T-cell (primary cell): ENCODE data around the gene PYHIN1. TPM values are rescaled to one million over a fixed set of nuclear protein-coding genes. Genes with fewer than 3 reads are reported as not detected.

Experiments
- ATAC-seq, 4 experiments: fragments of 200-7000 bp in 3 of 4; fragments of 150-1000 bp in 1 of 4; cut with Tn5 transposase; replicated peaks in 1 of 4; 1 replicate in 3 of 4; 2 replicates in 1 of 4; pipeline ENCODE4 v1.10.0; 2021; ENCODE audit warnings: moderate library complexity in 3 of 4, mild to moderate bottlenecking in 2 of 4, moderate number of reproducible peaks in 1 of 4
- CTCF ChIA-PET, 2 donors: fragments of 300-600 bp; sonication (Branson Sonifier 250); formaldehyde crosslinking; loops; one replicate each; lab custom pipeline; 2022; ENCODE audit warnings: antibody characterized with exemption in 2 of 2; lab: Charles Lee
- POLR2A ChIA-PET, 2 donors: fragments of 300-600 bp; sonication (Branson Sonifier 250); formaldehyde crosslinking; loops; one replicate each; lab custom pipeline; 2022; ENCODE audit warnings: antibody characterized with exemption in 2 of 2; lab: Charles Lee
- DNase-seq, 35 experiments: peaks; one replicate each; pipeline versions ENCODE4 v3.0.0 to v3.0.0-alpha.2; 2013 to 2023
- H3K27ac ChIP-seq: one replicate; pipeline ENCODE4 v1.5.1; 2013; ENCODE audit warnings: low read length
- H3K27me3 ChIP-seq, 2 experiments: replicated peaks in 1 of 2; 1 replicate in 1 of 2; 2 replicates in 1 of 2; pipeline versions ENCODE4 v1.6.1 to v1.7.0; 2013; ENCODE audit warnings: low read length in 1 of 2, mixed read lengths in 1 of 2; ENCODE audit not compliant: control insufficient read depth in 2 of 2, insufficient read depth in 2 of 2; ENCODE audit errors: extremely low read depth in 1 of 2
- H3K36me3 ChIP-seq, 2 donors: 1 replicate in 1 of 2; 2 replicates in 1 of 2; pipeline versions ENCODE4 v1.6.1 to v1.7.0; 2013; ENCODE audit warnings: low read length in 1 of 2; ENCODE audit not compliant: control insufficient read depth in 2 of 2, insufficient read depth in 1 of 2; ENCODE audit errors: extremely low read depth in 1 of 2
- H3K4me1 ChIP-seq, 2 experiments: 1 replicate in 1 of 2; 2 replicates in 1 of 2; pipeline versions ENCODE4 v1.6.1 to v1.7.0; 2013; ENCODE audit warnings: low read length in 2 of 2, mixed read lengths in 1 of 2; ENCODE audit not compliant: insufficient read depth in 2 of 2, control insufficient read depth in 1 of 2; ENCODE audit errors: extremely low read depth in 1 of 2
- H3K4me3 ChIP-seq, 2 donors: 1 replicate in 1 of 2; 2 replicates in 1 of 2; pipeline versions ENCODE4 v1.5.1 to v1.7.0; 2013; ENCODE audit warnings: mild to moderate bottlenecking in 2 of 2, low read length in 1 of 2, moderate library complexity in 1 of 2; ENCODE audit not compliant: control insufficient read depth in 1 of 2; ENCODE audit errors: extremely low read depth in 1 of 2
- H3K9me3 ChIP-seq: 2 replicates; pipeline ENCODE4 v1.7.0; 2013
- H3K27ac Mint-ChIP-seq, 2 donors: one replicate each; pipeline ENCODE4 v1.8.0; 2020 to 2021; ENCODE audit warnings: mild to moderate bottlenecking in 2 of 2, mixed read lengths in 2 of 2
- H3K27me3 Mint-ChIP-seq, 2 donors: one replicate each; pipeline ENCODE4 v1.8.0; 2021 to 2022; ENCODE audit warnings: mixed read lengths in 2 of 2
- H3K36me3 Mint-ChIP-seq: one replicate; pipeline ENCODE4 v1.8.0; 2021; ENCODE audit warnings: mixed read lengths
- H3K4me1 Mint-ChIP-seq, 3 donors: one replicate each; pipeline ENCODE4 v1.8.0; 2020 to 2022; ENCODE audit warnings: mixed read lengths in 3 of 3, mild to moderate bottlenecking in 1 of 3
- H3K4me3 Mint-ChIP-seq, 3 donors: one replicate each; pipeline ENCODE4 v1.8.0; 2020 to 2022; ENCODE audit warnings: mild to moderate bottlenecking in 3 of 3, mixed read lengths in 3 of 3, moderate library complexity in 3 of 3
- H3K9me3 Mint-ChIP-seq, 3 donors: one replicate each; pipeline ENCODE4 v1.8.0; 2020 to 2022; ENCODE audit warnings: mixed read lengths in 3 of 3
- WGBS: methylation state at CpG from one replicate; pipeline ENCODE4 v1.1.5; 2013; ENCODE audit warnings: missing lambda C conversion rate; ENCODE audit not compliant: insufficient coverage; 5-methylcytosine and 5-hydroxymethylcytosine counted together
- total RNA-seq, 35 experiments: library from RNA in 6 of 35; stranded (reverse) in 6 of 35; fragments of 120-200 nt in 1 of 35; gene quantifications; one replicate each; pipeline versions ENCODE4 v1.2.1 to v1.2.4 and lab custom pipeline; 2013 to 2026

Gene PYHIN1
- total RNA-seq, 5 donors from 2014 or later (not counting 1 experiment from before 2014, with no cell fraction given): 32.6 to 65.4 (median 35.4) TPM

GRCh38 chr1:158979229-158979628 lies 47.9 kb downstream of the PYHIN1 start:
- WGBS: no CpG with 5 or more reads among the region's 1 CpG
- Mint-ChIP-seq H3K27me3 (no peaks in the 10 kb centered on the region), H3K9me3 (peaks cover 6 to 37% (median 29%) of the 10 kb centered on the region in 3 donors), H3K4me3 (no peak overlapping the region), H3K4me1 (peaks cover 0 to 15% (median 2%) of the 10 kb centered on the region in 3 donors), H3K27ac (no peak overlapping the region), H3K36me3 (peaks cover 79% of the 10 kb centered on the region)
- no peak overlapping the region for H3K4me3 ChIP-seq
- no peak overlapping the region for H3K27ac ChIP-seq
- H3K36me3 ChIP-seq: peaks cover 0 to 17% of the 10 kb centered on the region in 2 donors
- CTCF ChIA-PET: interaction anchor here in 1 of 2 donors (1.1 kb wide), 2 partner anchors 29 to 184 kb away, joined by 3 to 5 read pairs; no protein-coding TSS in a partner anchor
- no peaks in the 10 kb centered on the region for H3K27me3 ChIP-seq
- H3K9me3 ChIP-seq: no peaks in the 10 kb centered on the region
- no peak for ATAC-seq
- no peaks in the 10 kb centered on the region for H3K4me1 ChIP-seq
- POLR2A ChIA-PET: no interaction called here
- DNase-seq: no peak

GRCh38 chr1:158983235-158983634 lies 51.9 kb downstream of the PYHIN1 start:
- Histone ChIP-seq H3K4me1 (peaks cover 0 to 4% of the 10 kb centered on the region in 2 experiments), H3K36me3 (peaks cover 0 to 13% of the 10 kb centered on the region in 2 donors), H3K4me3 (no peak overlapping the region), H3K27ac (no peak overlapping the region), H3K9me3 (no peaks in the 10 kb centered on the region), H3K27me3 (no peaks in the 10 kb centered on the region)
- Mint-ChIP-seq H3K36me3 (peaks cover 76% of the 10 kb centered on the region), H3K4me3 (no peak overlapping the region), H3K27me3 (no peaks in the 10 kb centered on the region), H3K27ac (no peak overlapping the region), H3K4me1 (peaks cover 0 to 22% (median 5%) of the 10 kb centered on the region in 3 donors), H3K9me3 (peaks cover 6 to 49% (median 33%) of the 10 kb centered on the region in 3 donors)
- CTCF ChIA-PET: no interaction called here
- WGBS: no CpG with 5 or more reads among the region's 2 CpGs
- ATAC-seq (no peak), DNase-seq (no peak)
- POLR2A ChIA-PET: no interaction called here

- Mint-ChIP-seq H3K36me3 (peaks cover 77% of the 10 kb centered on the region), H3K27me3 (no peaks in the 10 kb centered on the region), H3K9me3 (peaks cover 6 to 43% (median 28%) of the 10 kb centered on the region in 3 donors), H3K4me3 (no peak overlapping the region), H3K27ac (no peak overlapping the region), H3K4me1 (peaks cover 0 to 19% (median 10%) of the 10 kb centered on the region in 3 donors)
- H3K27me3 ChIP-seq: no peaks in the 10 kb centered on the region
- no peak overlapping the region for H3K27ac ChIP-seq
- ChIA-PET POLR2A (interaction anchor here in 1 of 2 donors (0.6 kb wide), 1 partner anchor 25 kb away, joined by 4 read pairs; no protein-coding TSS in a partner anchor), CTCF (no interaction called here)
- no peak overlapping the region for H3K4me3 ChIP-seq
- ATAC-seq (no peak), DNase-seq (no peak)
- no peaks in the 10 kb centered on the region for H3K9me3 ChIP-seq
- peaks cover 0 to 11% of the 10 kb centered on the region in 2 donors for H3K36me3 ChIP-seq
- H3K4me1 ChIP-seq: peaks cover 0 to 4% of the 10 kb centered on the region in 2 experiments
These were observed 53.0 kb downstream of the PYHIN1 start for GRCh38 chr1:158984386-158984785.

- 83% methylated on average over 1 of the region's 1 CpG for WGBS
- no peak overlapping the region for H3K4me3 Mint-ChIP-seq
- H3K27ac Mint-ChIP-seq: no peak overlapping the region
- Histone ChIP-seq H3K36me3 (peaks cover 0 to 23% of the 10 kb centered on the region in 2 donors), H3K27me3 (no peaks in the 10 kb centered on the region), H3K27ac (no peak overlapping the region), H3K9me3 (no peaks in the 10 kb centered on the region), H3K4me3 (no peak overlapping the region), H3K4me1 (peaks cover 0 to 4% of the 10 kb centered on the region in 2 experiments)
- H3K27me3 Mint-ChIP-seq: no peaks in the 10 kb centered on the region
- ATAC-seq (no peak), DNase-seq (no peak)
- peaks cover 0 to 28% (median 2%) of the 10 kb centered on the region in 3 donors for H3K9me3 Mint-ChIP-seq
- ChIA-PET CTCF (no interaction called here), POLR2A (no interaction called here)
- H3K4me1 Mint-ChIP-seq: peaks cover 0 to 15% (median 13%) of the 10 kb centered on the region in 3 donors
- peaks cover 79% of the 10 kb centered on the region for H3K36me3 Mint-ChIP-seq
These were observed 58.1 kb downstream of the PYHIN1 start for GRCh38 chr1:158989424-158989823.

- CTCF ChIA-PET: interaction anchor here in 1 of 2 donors (0.5 kb wide), 1 partner anchor 95 kb away, joined by 4 read pairs; no protein-coding TSS in a partner anchor
- Mint-ChIP-seq H3K27ac (no peak overlapping the region), H3K4me3 (no peak overlapping the region), H3K27me3 (no peaks in the 10 kb centered on the region), H3K36me3 (peaks cover 64% of the 10 kb centered on the region), H3K9me3 (peaks cover 0 to 23% (median 0%) of the 10 kb centered on the region in 3 donors), H3K4me1 (peaks cover 16 to 38% (median 36%) of the 10 kb centered on the region in 3 donors)
- peaks cover 0 to 11% of the 10 kb centered on the region in 2 experiments for H3K4me1 ChIP-seq
- WGBS: no CpG with 5 or more reads among the region's 4 CpGs
- H3K27me3 ChIP-seq: no peaks in the 10 kb centered on the region
- no peak overlapping the region for H3K27ac ChIP-seq
- POLR2A ChIA-PET: no interaction called here
- H3K36me3 ChIP-seq: peaks cover 0 to 19% of the 10 kb centered on the region in 2 donors
- DNase-seq (no peak), ATAC-seq (no peak)
- no peaks in the 10 kb centered on the region for H3K9me3 ChIP-seq
- H3K4me3 ChIP-seq: no peak overlapping the region
These were observed 61.5 kb downstream of the PYHIN1 start for GRCh38 chr1:158992787-158993312.

- H3K27me3 Mint-ChIP-seq: no peaks in the 10 kb centered on the region
- H3K36me3 Mint-ChIP-seq: peaks cover 25% of the 10 kb centered on the region
- DNase-seq (no peak), ATAC-seq (no peak)
- H3K27ac Mint-ChIP-seq: peak overlapping the region; percentile 75 to 77
- Histone ChIP-seq H3K27me3 (no peaks in the 10 kb centered on the region), H3K9me3 (no peaks in the 10 kb centered on the region), H3K36me3 (peaks cover 0 to 20% of the 10 kb centered on the region in 2 donors), H3K27ac (peak overlapping the region; percentile 13), H3K4me3 (no peak overlapping the region), H3K4me1 (peaks cover 0 to 17% of the 10 kb centered on the region in 2 experiments)
- H3K4me1 Mint-ChIP-seq: peaks cover 25 to 43% (median 36%) of the 10 kb centered on the region in 3 donors
- H3K9me3 Mint-ChIP-seq: peaks cover 0 to 18% (median 0%) of the 10 kb centered on the region in 3 donors
- WGBS: no CpG with 5 or more reads among the region's 5 CpGs
- H3K4me3 Mint-ChIP-seq: no peak overlapping the region
- ChIA-PET CTCF (interaction anchor here (0.6 to 2.4 kb wide), 6 partner anchors 11 to 1003 kb away, joined by 3 to 22 read pairs (median 4); partner anchors contain the start of gene IFI16 (in 1 of the 2)), POLR2A (no interaction called here)
These were observed 65.6 kb downstream of the PYHIN1 start for GRCh38 chr1:158996998-158997397.
